Measurements from ENCODE around the gene NTRK3. TPM values are rescaled to one million over a fixed set of nuclear protein-coding genes. Genes with fewer than 3 reads are reported as not detected.

The NTRK3 gene
- total RNA-seq, 2 experiments from 2014 or later = 0.78 TPM; not detected in 1

DNA sequence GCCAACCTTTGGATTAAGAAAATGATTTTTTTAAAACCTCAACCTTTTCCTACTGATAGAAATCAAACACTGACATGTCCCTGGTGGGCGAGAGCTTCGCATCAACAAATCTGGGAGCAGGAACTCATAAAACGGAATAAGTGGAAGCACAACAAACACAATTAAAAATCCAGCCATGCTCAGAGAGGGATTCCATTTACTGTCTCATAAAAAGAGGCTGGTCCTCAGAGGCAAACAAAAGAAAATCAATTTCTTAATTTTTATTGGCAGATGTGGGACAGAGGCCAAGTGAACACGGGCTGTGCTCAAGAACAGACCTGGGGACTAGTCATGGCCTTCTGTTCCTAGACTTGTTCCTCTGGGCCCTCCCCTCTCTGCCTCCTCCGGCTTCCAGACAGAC is 214.5 kb downstream of the NTRK3 start:
- ATAC-seq (ENCODE audit: poor library complexity) = no peak
- no peaks in the 10 kb centered on the region for H3K36me3 ChIP-seq (ENCODE audit: insufficient read depth, low read length)

DNA sequence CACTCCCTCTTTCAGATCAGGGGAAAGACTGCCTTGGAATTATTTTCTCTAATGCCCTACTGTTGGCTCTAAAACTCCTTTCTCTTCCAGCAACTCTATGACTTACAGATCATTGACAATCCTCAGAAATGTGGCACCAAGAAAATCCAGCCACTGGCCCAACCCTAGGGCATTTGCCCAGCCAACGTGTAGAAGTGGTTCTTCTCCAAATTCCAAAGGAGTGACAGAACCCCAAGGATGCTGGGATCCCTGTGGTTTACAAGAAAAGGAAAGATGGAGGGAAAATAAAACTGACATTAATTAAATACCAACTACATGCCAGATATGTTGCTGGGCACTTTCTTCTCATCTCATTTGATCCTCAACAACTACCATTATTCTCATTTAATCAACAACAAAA is 216.0 kb downstream of the NTRK3 start:
- TF ChIP-seq, protein P1, sequence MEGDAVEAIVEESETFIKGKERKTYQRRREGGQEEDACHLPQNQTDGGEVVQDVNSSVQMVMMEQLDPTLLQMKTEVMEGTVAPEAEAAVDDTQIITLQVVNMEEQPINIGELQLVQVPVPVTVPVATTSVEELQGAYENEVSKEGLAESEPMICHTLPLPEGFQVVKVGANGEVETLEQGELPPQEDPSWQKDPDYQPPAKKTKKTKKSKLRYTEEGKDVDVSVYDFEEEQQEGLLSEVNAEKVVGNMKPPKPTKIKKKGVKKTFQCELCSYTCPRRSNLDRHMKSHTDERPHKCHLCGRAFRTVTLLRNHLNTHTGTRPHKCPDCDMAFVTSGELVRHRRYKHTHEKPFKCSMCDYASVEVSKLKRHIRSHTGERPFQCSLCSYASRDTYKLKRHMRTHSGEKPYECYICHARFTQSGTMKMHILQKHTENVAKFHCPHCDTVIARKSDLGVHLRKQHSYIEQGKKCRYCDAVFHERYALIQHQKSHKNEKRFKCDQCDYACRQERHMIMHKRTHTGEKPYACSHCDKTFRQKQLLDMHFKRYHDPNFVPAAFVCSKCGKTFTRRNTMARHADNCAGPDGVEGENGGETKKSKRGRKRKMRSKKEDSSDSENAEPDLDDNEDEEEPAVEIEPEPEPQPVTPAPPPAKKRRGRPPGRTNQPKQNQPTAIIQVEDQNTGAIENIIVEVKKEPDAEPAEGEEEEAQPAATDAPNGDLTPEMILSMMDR (IDR thresholded peaks at IDR 0.05) = no peak
- ChIA-PET CTCF (no interaction called here), POLR2A (no interaction called here)
- Histone ChIP-seq H3K36me3 (ENCODE audit: insufficient read depth, low read length) (no peaks in the 10 kb centered on the region), H3K4me1 (ENCODE audit: insufficient read depth, low read length) (no peaks in the 10 kb centered on the region), H3K4me3 (ENCODE audit: low read length) (no peak overlapping the region), H3K27ac (ENCODE audit: low read depth in 1 of 2, low read length in 2 of 2) (no peak overlapping the region), H3K27me3 (ENCODE audit: control insufficient read depth in 1 of 2, insufficient read depth in 2 of 2, low read length in 2 of 2) (peaks cover 0 to 3% of the 10 kb centered on the region in 2 experiments), H3K9me3 (ENCODE audit: control insufficient read depth in 1 of 2, insufficient read depth in 1 of 2, low read length in 2 of 2) (no peaks in the 10 kb centered on the region)
- ATAC-seq (ENCODE audit: poor library complexity) (no peak), DNase-seq (no peak)
- Mint-ChIP-seq H3K9me3 (peaks cover 1% of the 10 kb centered on the region), H3K4me1 (ENCODE audit: low read depth) (no peaks in the 10 kb centered on the region), H3K36me3 (ENCODE audit: low read depth) (no peaks in the 10 kb centered on the region), H3K4me3 (no peak overlapping the region), H3K27ac (no peak overlapping the region), H3K27me3 (peaks cover 16% of the 10 kb centered on the region)
- intact Hi-C loops (cut with DNase I, micrococcal nuclease) = no loop called here

More for the DNA sequence above, 214.5 kb downstream of the NTRK3 start:
- Mint-ChIP-seq H3K27ac (no peak overlapping the region), H3K27me3 (peaks cover under 1% of the 10 kb centered on the region), H3K4me1 (ENCODE audit: low read depth) (no peaks in the 10 kb centered on the region), H3K9me3 (peaks cover 1% of the 10 kb centered on the region), H3K36me3 (ENCODE audit: low read depth) (no peaks in the 10 kb centered on the region), H3K4me3 (no peak overlapping the region)
- TF ChIP-seq, protein P1 (IDR thresholded peaks at IDR 0.05) = no peak
- Histone ChIP-seq H3K27ac (ENCODE audit: low read depth in 1 of 2, low read length in 2 of 2) (no peak overlapping the region), H3K4me3 (ENCODE audit: low read length) (no peak overlapping the region), H3K9me3 (ENCODE audit: control insufficient read depth in 1 of 2, insufficient read depth in 1 of 2, low read length in 2 of 2) (peaks cover 0 to 3% of the 10 kb centered on the region in 2 experiments), H3K4me1 (ENCODE audit: insufficient read depth, low read length) (no peaks in the 10 kb centered on the region), H3K27me3 (ENCODE audit: control insufficient read depth in 1 of 2, insufficient read depth in 2 of 2, low read length in 2 of 2) (no peaks in the 10 kb centered on the region)
- DNase-seq = no peak
- ChIA-PET CTCF (no interaction called here), POLR2A (interaction anchor here (0.6 kb wide), 1 partner anchor 900 kb away, joined by 3 read pairs; no protein-coding TSS in a partner anchor)
- intact Hi-C loops (cut with DNase I, micrococcal nuclease) = no loop called here

DNA sequence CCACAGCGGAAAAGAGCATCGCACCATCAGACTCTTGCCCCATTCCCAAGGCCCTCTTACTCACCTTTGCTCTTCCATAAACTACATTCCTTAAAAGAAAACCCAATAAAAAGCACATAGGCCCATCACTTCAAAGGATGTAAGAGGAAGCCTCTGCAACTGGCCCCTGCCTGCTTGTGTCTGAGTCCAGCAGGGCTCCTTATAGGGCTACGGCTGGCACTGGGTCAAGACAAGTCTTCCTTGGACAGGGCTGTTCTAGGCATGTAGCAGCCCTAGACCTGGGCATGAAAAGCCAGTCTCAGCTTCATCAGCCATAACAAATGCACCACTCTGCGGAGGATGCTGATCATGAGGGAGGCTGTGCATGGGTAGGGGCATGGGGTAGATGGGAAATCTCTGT is 218.3 kb downstream of the NTRK3 start:
- Histone ChIP-seq H3K4me1 (ENCODE audit: insufficient read depth, low read length) (no peaks in the 10 kb centered on the region), H3K36me3 (ENCODE audit: insufficient read depth, low read length) (no peaks in the 10 kb centered on the region), H3K27ac (ENCODE audit: low read depth in 1 of 2, low read length in 2 of 2) (no peak overlapping the region), H3K4me3 (ENCODE audit: low read length) (no peak overlapping the region), H3K9me3 (ENCODE audit: control insufficient read depth in 1 of 2, insufficient read depth in 1 of 2, low read length in 2 of 2) (no peaks in the 10 kb centered on the region), H3K27me3 (ENCODE audit: control insufficient read depth in 1 of 2, insufficient read depth in 2 of 2, low read length in 2 of 2) (peaks cover 0 to 3% of the 10 kb centered on the region in 2 experiments)
- Mint-ChIP-seq H3K4me3 (no peak overlapping the region), H3K27me3 (peaks cover 20% of the 10 kb centered on the region), H3K36me3 (ENCODE audit: low read depth) (no peaks in the 10 kb centered on the region), H3K9me3 (peaks cover 1% of the 10 kb centered on the region), H3K4me1 (ENCODE audit: low read depth) (no peaks in the 10 kb centered on the region), H3K27ac (no peak overlapping the region)
- ChIA-PET CTCF (no interaction called here), POLR2A (no interaction called here)
- intact Hi-C loops (cut with DNase I, micrococcal nuclease) = no loop called here
- no peak for ATAC-seq (ENCODE audit: poor library complexity)
- no peak for DNase-seq
- TF ChIP-seq, protein P1 (IDR thresholded peaks at IDR 0.05) = no peak

All from CD4-positive, alpha-beta T cell (primary cell).